ENCODE data around the gene OMP. TPM values are rescaled to one million over a fixed set of nuclear protein-coding genes. Genes with fewer than 3 reads are reported as not detected.

OMP gene
- total RNA-seq, 2 donors from 2014 or later, result 8.0 TPM; not detected in 1

DNA sequence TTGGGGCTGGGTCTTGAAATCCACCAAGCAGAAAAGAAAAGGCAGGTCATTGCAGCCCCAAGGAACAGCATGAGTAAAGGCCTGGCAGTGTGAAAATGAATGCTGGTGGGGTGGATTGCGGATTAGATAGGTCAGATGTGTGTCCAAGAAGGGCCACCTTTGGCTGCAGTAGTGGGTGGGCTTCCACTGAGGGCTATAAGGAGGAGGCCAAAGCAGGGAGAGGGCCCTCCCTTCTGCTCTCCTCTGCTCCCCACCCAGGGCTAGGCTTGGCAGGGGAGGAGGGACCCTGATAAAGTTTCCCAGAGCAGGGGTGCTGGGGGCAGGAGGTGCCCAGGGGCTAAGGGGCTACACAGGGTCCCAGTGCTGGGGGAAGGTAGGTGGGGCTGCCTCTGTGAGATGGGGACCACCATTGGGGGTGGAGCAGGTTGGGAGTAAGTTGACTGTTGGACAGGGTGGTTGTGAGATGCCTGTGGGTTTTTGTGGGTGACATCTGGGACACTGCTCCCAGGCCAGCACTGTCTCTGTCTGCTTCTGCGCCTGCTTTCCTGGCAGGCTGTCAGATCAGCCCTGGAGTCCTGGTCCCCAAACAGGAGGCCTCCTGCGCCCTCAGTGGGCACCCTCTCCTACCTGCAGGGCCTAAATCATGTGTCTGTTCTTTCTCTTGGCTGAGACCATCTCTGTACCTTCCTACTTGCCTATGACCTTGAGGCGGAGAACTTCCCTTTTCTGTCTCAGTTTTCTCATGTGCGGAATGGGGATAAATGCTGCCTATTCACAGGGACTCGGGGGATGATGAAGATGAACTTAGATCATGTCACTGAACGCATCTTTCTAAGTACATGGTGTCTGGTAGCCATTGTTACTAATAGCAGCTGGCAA is 33.9 kb upstream of the OMP start:
- peaks cover 18% of the 10 kb centered on the region for H3K4me1 ChIP-seq (replicated peaks)
- no peaks in the 10 kb centered on the region for H3K27me3 ChIP-seq (replicated peaks; ENCODE audit: insufficient read depth)
- no peak for DNase-seq (ENCODE audit: low spot score)
- TF ChIP-seq, protein P1, sequence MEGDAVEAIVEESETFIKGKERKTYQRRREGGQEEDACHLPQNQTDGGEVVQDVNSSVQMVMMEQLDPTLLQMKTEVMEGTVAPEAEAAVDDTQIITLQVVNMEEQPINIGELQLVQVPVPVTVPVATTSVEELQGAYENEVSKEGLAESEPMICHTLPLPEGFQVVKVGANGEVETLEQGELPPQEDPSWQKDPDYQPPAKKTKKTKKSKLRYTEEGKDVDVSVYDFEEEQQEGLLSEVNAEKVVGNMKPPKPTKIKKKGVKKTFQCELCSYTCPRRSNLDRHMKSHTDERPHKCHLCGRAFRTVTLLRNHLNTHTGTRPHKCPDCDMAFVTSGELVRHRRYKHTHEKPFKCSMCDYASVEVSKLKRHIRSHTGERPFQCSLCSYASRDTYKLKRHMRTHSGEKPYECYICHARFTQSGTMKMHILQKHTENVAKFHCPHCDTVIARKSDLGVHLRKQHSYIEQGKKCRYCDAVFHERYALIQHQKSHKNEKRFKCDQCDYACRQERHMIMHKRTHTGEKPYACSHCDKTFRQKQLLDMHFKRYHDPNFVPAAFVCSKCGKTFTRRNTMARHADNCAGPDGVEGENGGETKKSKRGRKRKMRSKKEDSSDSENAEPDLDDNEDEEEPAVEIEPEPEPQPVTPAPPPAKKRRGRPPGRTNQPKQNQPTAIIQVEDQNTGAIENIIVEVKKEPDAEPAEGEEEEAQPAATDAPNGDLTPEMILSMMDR (IDR thresholded peaks at IDR 0.05), result no peak
- no peak for TF ChIP-seq POLR2AphosphoS5 (IDR thresholded peaks at IDR 0.05)
- no peak for TF ChIP-seq POLR2A (IDR thresholded peaks at IDR 0.05)
- no peak overlapping the region for H3K27ac ChIP-seq
- intact Hi-C loops (cut with DNase I), result no loop called here
- peak overlapping the region in 1 of 2 donors; percentile 65 for H3K4me3 ChIP-seq
- 86% methylated on average over 7 of the region's 7 CpGs for WGBS
- no peaks in the 10 kb centered on the region for H3K36me3 ChIP-seq
- H3K9me3 ChIP-seq, result no peaks in the 10 kb centered on the region

DNA sequence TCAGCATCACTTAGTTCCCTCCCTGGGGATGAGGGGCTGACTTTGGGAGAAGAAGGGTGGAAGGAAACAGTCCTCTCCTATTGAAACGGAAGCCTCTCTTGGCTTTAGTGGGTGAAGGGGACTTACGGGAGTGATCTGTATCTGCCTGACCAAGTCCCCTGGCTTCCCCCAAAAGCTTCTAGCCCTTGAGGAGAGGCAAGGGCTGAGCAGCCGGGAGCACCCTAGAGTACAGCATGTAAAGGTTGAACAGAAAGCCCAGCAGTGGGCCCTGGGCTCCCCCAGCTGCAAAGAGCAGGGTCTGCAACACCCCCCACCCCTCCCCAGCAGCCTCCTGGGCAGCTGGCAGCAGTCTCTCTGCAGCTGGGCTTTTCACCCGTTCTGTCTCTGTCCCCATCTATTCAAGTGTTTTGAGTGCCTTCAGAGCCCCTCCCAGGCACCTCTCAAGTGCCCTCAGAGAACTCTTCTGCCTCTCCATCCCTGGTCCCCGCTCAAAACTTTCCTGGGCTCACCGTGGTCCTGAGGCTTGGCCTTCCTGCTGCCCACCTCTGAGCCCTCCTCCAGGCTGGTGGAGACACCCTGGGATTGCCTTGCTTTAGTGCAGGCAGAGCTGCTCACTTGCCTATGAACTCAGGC is 33.2 kb upstream of the OMP start:
- Histone ChIP-seq H3K4me3 (no peak overlapping the region), H3K27ac (no peak overlapping the region), H3K9me3 (no peaks in the 10 kb centered on the region), H3K36me3 (no peaks in the 10 kb centered on the region), H3K4me1 (replicated peaks) (peaks cover 26% of the 10 kb centered on the region), H3K27me3 (replicated peaks; ENCODE audit: insufficient read depth) (no peaks in the 10 kb centered on the region)
- TF ChIP-seq, protein P1 (IDR thresholded peaks at IDR 0.05), result no peak
- no peak for TF ChIP-seq POLR2AphosphoS5 (IDR thresholded peaks at IDR 0.05)
- no peak for TF ChIP-seq POLR2A (IDR thresholded peaks at IDR 0.05)
- 66% methylated on average over 6 of the region's 6 CpGs for WGBS
- DNase-seq (ENCODE audit: low spot score), result no peak
- intact Hi-C loops (cut with DNase I), result no loop called here

DNA sequence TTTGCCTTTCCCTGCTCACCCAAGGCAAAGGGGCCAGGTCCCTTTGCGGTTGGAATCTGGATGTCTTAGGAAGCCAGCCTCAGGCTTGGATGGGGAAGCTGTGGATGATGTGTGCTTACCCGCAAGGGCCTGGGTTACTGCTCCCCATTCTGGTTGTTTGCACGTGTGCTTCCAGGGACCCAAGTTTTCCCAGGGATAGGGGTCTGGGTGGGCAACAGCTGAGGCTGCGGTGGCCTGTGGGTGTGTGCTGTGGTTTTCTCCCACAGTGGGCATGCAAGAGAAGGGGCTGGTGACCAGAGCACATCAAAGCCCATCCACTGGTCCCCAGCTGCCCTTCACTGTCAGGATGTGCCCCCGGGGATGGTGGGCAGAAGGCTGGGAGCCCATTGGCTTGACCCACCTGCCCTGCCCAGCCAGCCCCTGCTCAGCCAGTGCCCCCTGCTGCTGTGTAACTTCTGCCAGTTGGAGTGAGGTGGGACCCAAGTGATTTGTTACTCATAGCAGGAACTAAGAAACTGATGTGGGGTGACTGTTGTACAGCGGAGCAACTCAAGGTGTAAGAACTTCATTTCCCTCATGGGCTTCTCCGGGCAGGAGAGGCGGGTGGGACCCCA is 32.6 kb upstream of the OMP start:
- no peak overlapping the region for H3K27ac ChIP-seq
- intact Hi-C loops (cut with DNase I), result no loop called here

DNA sequence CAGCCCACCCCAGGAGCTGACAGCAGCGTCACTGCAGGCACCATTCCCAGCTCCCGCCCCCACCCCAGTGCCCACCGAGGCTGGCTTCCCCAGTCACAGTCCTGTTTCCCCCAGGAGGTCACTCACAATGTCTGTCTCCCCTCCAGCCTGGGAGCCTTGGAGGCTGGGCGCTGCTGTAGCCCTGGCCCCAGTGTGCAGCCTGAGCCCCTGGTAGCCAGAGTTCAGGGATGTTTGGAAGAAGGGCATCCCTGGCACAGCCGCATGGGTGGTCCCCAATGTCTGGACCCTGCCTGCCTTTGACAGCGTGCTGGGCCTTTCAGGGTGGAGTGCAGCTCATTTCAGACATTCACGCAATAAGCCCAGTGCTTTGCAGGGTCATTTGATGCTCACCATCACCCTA is 31.6 kb upstream of the OMP start:
- H3K27me3 ChIP-seq (replicated peaks; ENCODE audit: insufficient read depth), result no peaks in the 10 kb centered on the region
- DNase-seq (ENCODE audit: low spot score), result no peak
- no peaks in the 10 kb centered on the region for H3K9me3 ChIP-seq
- H3K36me3 ChIP-seq, result no peaks in the 10 kb centered on the region
- intact Hi-C loops (cut with DNase I), result no loop called here
- H3K4me1 ChIP-seq (replicated peaks), result peaks cover 29% of the 10 kb centered on the region
- no peak overlapping the region for H3K4me3 ChIP-seq
- WGBS, result 84% methylated on average over 6 of the region's 7 CpGs
- no peak overlapping the region for H3K27ac ChIP-seq
- no peak for TF ChIP-seq POLR2AphosphoS5 (IDR thresholded peaks at IDR 0.05)
- TF ChIP-seq, protein P1 (IDR thresholded peaks at IDR 0.05), result no peak
- no peak for TF ChIP-seq POLR2A (IDR thresholded peaks at IDR 0.05)

More for the DNA sequence above, 32.6 kb upstream of the OMP start:
- H3K36me3 ChIP-seq, result no peaks in the 10 kb centered on the region
- no peaks in the 10 kb centered on the region for H3K27me3 ChIP-seq (replicated peaks; ENCODE audit: insufficient read depth)
- H3K4me1 ChIP-seq (replicated peaks), result peaks cover 29% of the 10 kb centered on the region
- no peak overlapping the region for H3K4me3 ChIP-seq
- 92% methylated on average over 8 of the region's 8 CpGs for WGBS
- no peak for DNase-seq (ENCODE audit: low spot score)
- no peak for TF ChIP-seq POLR2A (IDR thresholded peaks at IDR 0.05)
- TF ChIP-seq, protein P1 (IDR thresholded peaks at IDR 0.05), result no peak
- no peak for TF ChIP-seq POLR2AphosphoS5 (IDR thresholded peaks at IDR 0.05)
- H3K9me3 ChIP-seq, result no peaks in the 10 kb centered on the region
